ENCODE results near the gene CIAO2B. TPM values are rescaled to one million over a fixed set of nuclear protein-coding genes. Genes with fewer than 3 reads are reported as not detected.

CIAO2B gene
- total RNA-seq, 1 donor from 2014 or later = 129 TPM

GRCh38 chr16:66888647-66889615 is 45.3 kb downstream of the CIAO2B start:
- no peak for DNase-seq (ENCODE audit: low read depth)

- no peak for DNase-seq (ENCODE audit: low read depth)
These were observed 47.3 kb downstream of the CIAO2B start for GRCh38 chr16:66886914-66887313.

GRCh38 chr16:66886321-66886720 is 47.9 kb downstream of the CIAO2B start:
- DNase-seq (ENCODE audit: low read depth) = no peak

GRCh38 chr16:66885491-66885890 is 48.7 kb downstream of the CIAO2B start:
- no peak for DNase-seq (ENCODE audit: low read depth)

- no peak for DNase-seq (ENCODE audit: low read depth)
These were observed 51.5 kb downstream of the CIAO2B start for GRCh38 chr16:66882702-66883101.

Other genes with a start within 250 kb of the CIAO2B start
- 83.9 and 112 TPM in 2 replicates for gene CMTM4, start 237.7 kb downstream of the CIAO2B start, total RNA-seq
- gene DYNC1LI2, start 182.8 kb downstream of the CIAO2B start, total RNA-seq = 157 and 172 TPM in 2 replicates
- gene TERB1, start 132.8 kb downstream of the CIAO2B start, total RNA-seq = 0.15 and 0.35 TPM in 2 replicates
- 81.0 and 110 TPM in 2 replicates for gene NAE1, start 103.4 kb downstream of the CIAO2B start, total RNA-seq
- not detected in 2 replicates for gene CA7, start 90.0 kb downstream of the CIAO2B start, total RNA-seq
- 8.3 and 11.5 TPM in 2 replicates for gene PDP2, start 53.9 kb downstream of the CIAO2B start, total RNA-seq
- 7.8 and 414 TPM in 2 replicates for gene CDH16, start 15.5 kb downstream of the CIAO2B start, total RNA-seq
- 177 and 379 TPM in 2 replicates for gene RRAD, start 8.9 kb downstream of the CIAO2B start, total RNA-seq
- 34.7 and 53.9 TPM in 2 replicates for gene CES2, start 1.1 kb upstream of the CIAO2B start, total RNA-seq
- 0.69 and 1.3 TPM in 2 replicates for gene CES3, start 26.9 kb upstream of the CIAO2B start, total RNA-seq
- gene CES4A, start 54.2 kb upstream of the CIAO2B start, total RNA-seq = 2.1 and 13.6 TPM in 2 replicates
- gene CBFB, start 94.7 kb upstream of the CIAO2B start, total RNA-seq = 113 and 132 TPM in 2 replicates
- gene PHAF1, start 175.5 kb upstream of the CIAO2B start, total RNA-seq = 9.0 and 25.5 TPM in 2 replicates
- 11.6 and 27.4 TPM in 2 replicates for gene B3GNT9, start 216.6 kb upstream of the CIAO2B start, total RNA-seq
- 26.2 and 45.8 TPM in 2 replicates for gene TRADD, start 225.5 kb upstream of the CIAO2B start, total RNA-seq
- gene FBXL8, start 225.6 kb upstream of the CIAO2B start, total RNA-seq = 13.5 TPM in 2 replicates
- gene HSF4, start 230.3 kb upstream of the CIAO2B start, total RNA-seq = 5.7 and 12.5 TPM in 2 replicates
- 26.2 and 27.1 TPM in 2 replicates for gene NOL3, start 236.1 kb upstream of the CIAO2B start, total RNA-seq
- gene MATCAP1, start 249.6 kb upstream of the CIAO2B start, total RNA-seq = 3.3 and 10.7 TPM in 2 replicates